Loucy (cell line): ENCODE measurements around the gene ZBTB21.

Experiments used
- H2AFZ ChIP-seq: fragments of 200-600 bp; sonication (generic); 2 replicates; pipeline ENCODE4 v1.6.0; 2016; ENCODE audit warnings: antibody characterized with exemption, mild to moderate bottlenecking, low read length, moderate library complexity
- H3F3A ChIP-seq: fragments of 200-600 bp; 2 replicates; pipeline ENCODE4 v1.6.0; 2016; ENCODE audit warnings: antibody characterized with exemption, low read depth, mild to moderate bottlenecking
- H3K27me3 ChIP-seq: fragments of 200-600 bp; sonication (generic); 2 replicates; pipeline ENCODE4 v1.6.1; 2014; ENCODE audit warnings: low read length, mild to moderate bottlenecking; ENCODE audit not compliant: insufficient read depth, poor library complexity, severe bottlenecking
- H3K36me3 ChIP-seq: fragments of 200-600 bp; sonication (generic); 2 replicates; pipeline ENCODE4 v1.6.1; 2016; ENCODE audit warnings: low read length; ENCODE audit not compliant: insufficient read depth
- H3K4me1 ChIP-seq: fragments of 200-600 bp; sonication (generic); 2 replicates; pipeline ENCODE4 v1.5.1; 2014; ENCODE audit warnings: low read length, mild to moderate bottlenecking; ENCODE audit not compliant: insufficient read depth, poor library complexity, severe bottlenecking
- H3K4me2 ChIP-seq: fragments of 200-600 bp; sonication (generic); 2 replicates; pipeline ENCODE4 v1.6.0; 2014; ENCODE audit warnings: antibody characterized with exemption, low read length, low read depth, mild to moderate bottlenecking; ENCODE audit not compliant: poor library complexity, severe bottlenecking
- H3K4me3 ChIP-seq: fragments of 200-600 bp; sonication (generic); 2 replicates; pipeline ENCODE4 v1.5.1; 2014; ENCODE audit warnings: low read length, mild to moderate bottlenecking, mixed read lengths; ENCODE audit not compliant: poor library complexity, severe bottlenecking
- H3K79me2 ChIP-seq: fragments of 200-600 bp; sonication (generic); 2 replicates; pipeline ENCODE4 v1.6.1; 2014; ENCODE audit warnings: low read length; ENCODE audit not compliant: insufficient read depth
- H3K9ac ChIP-seq: fragments of 200-600 bp; sonication (generic); 2 replicates; pipeline ENCODE4 v1.6.0; 2014; ENCODE audit warnings: mild to moderate bottlenecking, low read depth, low read length, moderate library complexity; ENCODE audit not compliant: poor library complexity, severe bottlenecking
- H3K9me2 ChIP-seq: fragments of 200-600 bp; sonication (generic); replicated peaks from 2 replicates; pipeline ENCODE4 v1.6.1; 2016; ENCODE audit warnings: low read depth, low read length, mixed read lengths
- H3K9me3 ChIP-seq: fragments of 200-600 bp; sonication (generic); 2 replicates; pipeline ENCODE4 v1.6.1; 2014; ENCODE audit warnings: mild to moderate bottlenecking, antibody characterized with exemption, low read length, low read depth; ENCODE audit not compliant: insufficient read depth
- H4K20me1 ChIP-seq: fragments of 200-600 bp; sonication (generic); 2 replicates; pipeline ENCODE4 v1.6.0; 2014; ENCODE audit warnings: antibody characterized with exemption, low read length, mild to moderate bottlenecking; ENCODE audit not compliant: insufficient read depth, poor library complexity, severe bottlenecking
- CTCF ChIP-seq: fragments of 200-600 bp; sonication (generic); conservative IDR thresholded peaks from 2 replicates; pipeline ENCODE4 v1.5.1; 2014; ENCODE audit warnings: mild to moderate bottlenecking, antibody characterized with exemption, low read length
- EZH2phosphoT487 ChIP-seq: fragments of 200-600 bp; IDR thresholded peaks from 2 replicates; pipeline ENCODE4 v1.6.1; 2018; ENCODE audit warnings: antibody characterized with exemption, mild to moderate bottlenecking, moderate library complexity, borderline replicate concordance

The ZBTB21 gene

GRCh38 chr21:41970106-41970391 lies 40.1 kb downstream of the ZBTB21 start:
- H3K4me1 ChIP-seq: peaks cover 12% of the 10 kb centered on the region

GRCh38 chr21:41967708-41968107 lies 42.5 kb downstream of the ZBTB21 start:
- Histone ChIP-seq H3K9ac (no peak overlapping the region), H2AFZ (no peak overlapping the region), H3K36me3 (no peaks in the 10 kb centered on the region), H3K4me2 (no peak overlapping the region), H3K9me3 (no peaks in the 10 kb centered on the region), H3F3A (no peaks in the 10 kb centered on the region), H4K20me1 (no peaks in the 10 kb centered on the region), H3K79me2 (no peaks in the 10 kb centered on the region), H3K27me3 (no peaks in the 10 kb centered on the region), H3K4me1 (peaks cover under 1% of the 10 kb centered on the region), H3K4me3 (no peak overlapping the region), H3K9me2 (no peaks in the 10 kb centered on the region)
- TF ChIP-seq EZH2phosphoT487: no peak

More at GRCh38 chr21:41970106-41970391, 40.1 kb downstream of the ZBTB21 start:
- H4K20me1 ChIP-seq: no peaks in the 10 kb centered on the region
- no peaks in the 10 kb centered on the region for H3K9me3 ChIP-seq
- no peak overlapping the region for H3K4me3 ChIP-seq
- no peak for TF ChIP-seq EZH2phosphoT487
- no peak for TF ChIP-seq CTCF
- H3K79me2 ChIP-seq: no peaks in the 10 kb centered on the region
- no peaks in the 10 kb centered on the region for H3K36me3 ChIP-seq
- no peaks in the 10 kb centered on the region for H3K9me2 ChIP-seq
- H3K27me3 ChIP-seq: no peaks in the 10 kb centered on the region
- H2AFZ ChIP-seq: no peak overlapping the region
- H3K9ac ChIP-seq: no peak overlapping the region
- H3F3A ChIP-seq: no peaks in the 10 kb centered on the region
- H3K4me2 ChIP-seq: no peak overlapping the region

GRCh38 chr21:41966872-41967621 lies 43.1 kb downstream of the ZBTB21 start:
- no peak for TF ChIP-seq CTCF
- TF ChIP-seq EZH2phosphoT487: no peak
- Histone ChIP-seq H3F3A (no peaks in the 10 kb centered on the region), H3K4me2 (no peak overlapping the region), H3K79me2 (no peaks in the 10 kb centered on the region), H4K20me1 (no peaks in the 10 kb centered on the region), H3K4me1 (peaks cover 7% of the 10 kb centered on the region), H3K9me3 (no peaks in the 10 kb centered on the region), H3K9me2 (no peaks in the 10 kb centered on the region), H2AFZ (no peak overlapping the region), H3K27me3 (no peaks in the 10 kb centered on the region), H3K36me3 (no peaks in the 10 kb centered on the region), H3K9ac (no peak overlapping the region), H3K4me3 (no peak overlapping the region)
